GM10266 (cell line): Measurements from ENCODE around the gene APC.
A peak's percentile ranks its signal among the peaks of the same experiment; 100 is the strongest.

ENCODE experiments used
- DNase-seq: peaks from one replicate; pipeline ENCODE4 v3.0.0; 2012; ENCODE audit errors: extremely low spot score
- TF ChIP-seq, protein P1 (sequence below): IDR thresholded peaks from 2 replicates; pipeline ENCODE4 v1.5.1; 2012; ENCODE audit warnings: mild to moderate bottlenecking, low read depth; ENCODE audit not compliant: control insufficient read depth, insufficient read depth; ENCODE audit errors: missing control alignments

The APC gene

DNA sequence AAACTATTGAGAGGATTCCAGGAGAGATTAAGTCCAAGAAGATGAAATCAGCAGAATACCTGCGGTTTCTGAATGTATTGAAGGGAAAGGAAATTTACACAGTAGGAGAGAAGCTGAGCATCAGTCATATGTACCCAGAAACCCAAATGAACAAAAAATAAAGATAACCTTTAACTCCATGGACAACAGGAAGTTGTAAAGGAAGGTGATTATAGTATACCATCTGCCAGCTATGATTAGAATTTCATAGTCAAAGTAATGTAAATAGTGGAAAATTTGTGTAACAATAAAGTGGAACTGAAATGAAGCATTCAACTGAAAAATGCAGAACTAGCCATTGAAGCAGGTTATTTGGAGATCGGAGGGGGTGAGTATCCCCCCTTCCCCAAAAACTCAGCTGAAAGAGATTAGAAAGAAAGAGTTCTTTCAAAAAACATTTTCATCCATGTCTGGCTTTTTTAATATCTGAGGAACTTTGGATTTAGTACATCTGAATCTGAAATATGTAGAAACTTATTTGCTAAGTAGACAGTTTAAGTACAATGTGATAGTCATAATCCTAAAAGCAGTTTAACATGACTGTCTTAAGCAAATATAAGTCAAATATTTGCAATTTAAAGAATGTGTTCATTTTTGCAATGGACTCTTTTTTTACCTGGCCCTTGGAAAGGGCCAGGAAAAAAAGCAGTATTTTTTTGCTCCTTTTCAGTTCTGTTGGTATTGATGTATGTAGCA lies 58.4 kb downstream of the APC start:
- TF ChIP-seq, protein P1, sequence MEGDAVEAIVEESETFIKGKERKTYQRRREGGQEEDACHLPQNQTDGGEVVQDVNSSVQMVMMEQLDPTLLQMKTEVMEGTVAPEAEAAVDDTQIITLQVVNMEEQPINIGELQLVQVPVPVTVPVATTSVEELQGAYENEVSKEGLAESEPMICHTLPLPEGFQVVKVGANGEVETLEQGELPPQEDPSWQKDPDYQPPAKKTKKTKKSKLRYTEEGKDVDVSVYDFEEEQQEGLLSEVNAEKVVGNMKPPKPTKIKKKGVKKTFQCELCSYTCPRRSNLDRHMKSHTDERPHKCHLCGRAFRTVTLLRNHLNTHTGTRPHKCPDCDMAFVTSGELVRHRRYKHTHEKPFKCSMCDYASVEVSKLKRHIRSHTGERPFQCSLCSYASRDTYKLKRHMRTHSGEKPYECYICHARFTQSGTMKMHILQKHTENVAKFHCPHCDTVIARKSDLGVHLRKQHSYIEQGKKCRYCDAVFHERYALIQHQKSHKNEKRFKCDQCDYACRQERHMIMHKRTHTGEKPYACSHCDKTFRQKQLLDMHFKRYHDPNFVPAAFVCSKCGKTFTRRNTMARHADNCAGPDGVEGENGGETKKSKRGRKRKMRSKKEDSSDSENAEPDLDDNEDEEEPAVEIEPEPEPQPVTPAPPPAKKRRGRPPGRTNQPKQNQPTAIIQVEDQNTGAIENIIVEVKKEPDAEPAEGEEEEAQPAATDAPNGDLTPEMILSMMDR: no peak
- peak; percentile 7 for DNase-seq

DNA sequence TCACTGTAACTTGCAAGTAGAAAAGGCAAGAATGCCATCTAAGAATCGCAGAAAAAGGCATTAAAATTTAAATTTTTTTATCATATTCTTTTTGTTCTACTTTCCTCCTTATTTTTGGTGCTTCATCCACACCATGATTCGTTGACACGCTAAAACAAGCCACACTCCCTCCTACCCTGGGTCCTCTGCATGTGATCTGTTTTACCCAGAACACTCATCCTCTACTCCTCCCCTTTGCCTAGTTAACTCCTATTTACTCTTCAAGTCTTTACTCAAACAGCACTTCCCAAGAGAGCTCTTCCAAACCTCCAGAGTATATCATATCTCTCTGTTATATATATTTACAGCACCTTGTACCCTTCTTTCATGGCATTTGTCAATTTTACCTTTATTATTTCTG lies 62.0 kb downstream of the APC start:
- TF ChIP-seq, protein P1: no peak
- no peak for DNase-seq

DNA sequence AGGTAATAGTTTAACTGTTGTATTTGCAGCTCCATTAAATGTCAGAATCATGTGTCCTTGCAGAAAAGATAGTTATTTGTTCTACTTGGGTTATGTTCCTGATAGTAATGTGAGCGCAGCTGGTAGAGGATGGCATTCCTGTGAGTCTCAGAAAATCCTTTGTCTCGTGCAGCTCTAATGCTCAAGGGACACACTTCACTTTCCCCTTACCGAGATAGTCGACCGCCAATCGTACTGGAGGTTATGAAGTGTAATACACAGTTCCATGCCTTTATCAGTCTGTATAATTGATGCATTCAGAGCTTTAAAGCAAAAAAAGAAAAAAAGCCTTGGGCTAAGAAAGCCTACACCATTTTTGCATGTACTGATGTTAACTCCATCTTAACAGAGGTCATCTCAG lies 63.2 kb downstream of the APC start:
- no peak for DNase-seq
- TF ChIP-seq, protein P1: no peak

DNA sequence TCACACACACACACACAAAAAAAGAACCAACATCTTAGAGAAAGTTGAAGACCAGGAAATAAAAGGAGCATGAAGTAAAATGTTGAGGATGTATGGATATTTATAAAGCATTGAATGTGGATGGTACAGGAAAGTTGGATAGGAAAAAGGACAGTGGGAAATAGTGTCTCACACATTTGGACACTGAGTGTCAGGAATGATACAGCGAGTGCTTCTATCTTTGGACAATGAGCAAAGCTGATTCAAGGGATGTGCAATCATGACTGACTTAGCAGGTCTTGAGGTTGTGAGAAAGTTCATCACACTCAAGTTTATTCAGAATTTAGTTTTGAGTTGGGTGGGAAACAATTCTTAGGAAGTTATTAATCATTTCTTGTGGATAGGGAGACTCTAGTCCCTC lies 73.3 kb downstream of the APC start:
- TF ChIP-seq, protein P1: no peak
- DNase-seq: no peak

DNA sequence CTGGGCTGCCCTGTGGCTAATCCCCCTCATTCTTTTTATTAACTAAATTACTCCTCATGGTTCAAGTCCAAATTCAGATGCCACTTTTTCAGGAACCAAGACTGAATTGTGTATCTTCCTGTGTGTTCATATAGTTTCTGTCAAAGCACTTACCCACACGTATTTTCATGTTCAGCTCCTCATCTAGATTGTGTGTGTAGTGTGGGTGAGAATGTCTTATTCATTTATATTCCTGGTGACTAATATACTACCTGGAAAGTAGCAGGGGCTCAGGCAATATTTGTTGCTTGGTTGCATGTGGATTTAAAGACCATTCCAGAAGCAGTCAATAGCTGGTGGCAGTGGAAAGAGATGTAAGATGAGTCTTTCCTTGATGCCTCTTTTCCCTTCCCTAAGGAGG lies 74.9 kb downstream of the APC start:
- TF ChIP-seq, protein P1: no peak
- no peak for DNase-seq

DNA sequence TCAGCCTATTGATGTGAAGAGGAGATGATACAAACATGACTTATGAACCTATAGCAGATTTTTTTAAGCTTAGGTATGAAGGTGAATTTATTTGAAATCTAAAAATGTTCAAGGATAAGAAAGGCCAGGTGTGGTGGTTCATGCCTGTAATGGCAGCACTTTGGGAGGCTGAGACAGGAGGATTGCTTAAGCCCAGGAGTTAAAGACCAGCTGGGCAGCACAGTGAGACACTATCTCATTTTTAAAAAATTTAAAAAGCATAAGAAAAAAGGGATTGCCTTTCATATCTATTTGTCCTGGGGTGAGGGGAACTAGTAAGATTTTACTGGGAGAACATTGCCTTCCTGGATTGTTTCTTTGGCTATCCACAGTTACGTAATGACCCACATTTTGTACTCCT lies 82.6 kb downstream of the APC start:
- DNase-seq: no peak
- TF ChIP-seq, protein P1: no peak

DNA sequence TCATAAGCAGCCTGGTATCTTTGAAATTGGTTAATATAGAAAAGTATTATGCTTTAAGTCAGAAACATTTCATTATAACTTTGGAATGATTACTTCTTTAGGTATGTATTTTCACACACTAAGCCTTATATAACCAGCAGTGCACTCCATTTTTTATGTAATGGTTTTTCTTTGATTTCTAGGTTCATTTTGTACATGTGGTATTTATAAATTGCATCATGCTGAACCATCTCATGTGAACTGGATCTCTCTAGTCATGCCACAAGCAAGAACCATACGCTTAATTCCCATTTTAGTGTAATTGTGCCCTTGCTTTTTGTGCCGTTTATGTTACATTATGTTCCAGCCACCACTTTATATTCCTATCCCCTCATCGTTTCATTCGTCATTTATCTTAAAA lies 84.8 kb downstream of the APC start:
- DNase-seq: no peak
- TF ChIP-seq, protein P1: no peak
